ENCODE data around the gene TNKS2. TPM values are rescaled to one million over a fixed set of nuclear protein-coding genes. Genes with fewer than 3 reads are reported as not detected.

Gene TNKS2
- total and polyA plus RNA-seq, 2 of the 13 experiments (the other 11 are each of a cell fraction or from before 2014, with no cell fraction given) = 15.2 to 19.4 TPM

GRCh38 chr10:91887272-91888076 is 89.2 kb downstream of the TNKS2 start (continued):
- TF ChIP-seq MNT (IDR thresholded peaks at IDR 0.05) (no peak), ZNF407 (CRISPR knock-in tag; IDR thresholded peaks at IDR 0.05; ENCODE audit: not compliant biosample characterization) (peak; percentile 27), ZNF350 (CRISPR knock-in tag; IDR thresholded peaks at IDR 0.05; ENCODE audit: borderline replicate concordance, low read depth) (peak; percentile 40; the same call in 1 of the 2 replicates), ZNF205 (CRISPR knock-in tag; IDR thresholded peaks at IDR 0.05) (0 out of 2 replicates have a peak, but pooled peaks have one; percentile 32), MAZ (IDR thresholded peaks at IDR 0.05; ENCODE audit: borderline replicate concordance, low read depth, low read length) (no peak), MAZ (CRISPR knock-in tag; IDR thresholded peaks at IDR 0.05; ENCODE audit: low read depth) (0 out of 2 replicates have a peak, but pooled peaks have one; percentile 24), ZNF18 (CRISPR knock-in tag; IDR thresholded peaks at IDR 0.05; ENCODE audit: insufficient replicate concordance) (no peak), ZBTB38 (CRISPR knock-in tag; IDR thresholded peaks at IDR 0.05) (peak; percentile 56; the same call in 1 of the 2 replicates), KMT2A (CRISPR knock-in tag; IDR thresholded peaks at IDR 0.05) (peak; percentile 65; the same call in 1 of the 2 replicates), ZXDC (CRISPR knock-in tag; IDR thresholded peaks at IDR 0.05) (no peak), ZNF432 (CRISPR knock-in tag; IDR thresholded peaks at IDR 0.05; ENCODE audit: borderline replicate concordance) (no peak), SP2 (CRISPR knock-in tag; IDR thresholded peaks at IDR 0.05) (no peak), GTF3A (CRISPR knock-in tag; conservative IDR thresholded peaks at IDR 0.05) (no peak), KMT2B (CRISPR knock-in tag; IDR thresholded peaks at IDR 0.05) (no peak)
